HepG2 (cell line): ENCODE data around the gene CDC40. TPM values are rescaled to one million over a fixed set of nuclear protein-coding genes. Genes with fewer than 3 reads are reported as not detected.

Experiments used
- ATAC-seq: fragments of 200-7000 bp; cut with Tn5 transposase; 3 replicates; pipeline ENCODE4 v1.9.1; 2020; ENCODE audit warnings: mild to moderate bottlenecking, moderate library complexity
- BruUV-seq: library from RNA; stranded (reverse); fragments of 400-500 nt; replicated peaks from 2 replicates; lab custom pipeline; 2021; lab: Mats Ljungman, UMichigan
- CTCF ChIA-PET: fragments of 300-600 bp; formaldehyde crosslinking; extraction: SDS; loops from one replicate; lab custom pipeline; 2021; ENCODE audit warnings: low total read pairs, inconsistent platforms, low intra/inter-chr PET ratio; lab: Yijun Ruan, JAX
- POLR2A ChIA-PET: fragments of 350-600 bp; sonication (Branson Sonifier 250); formaldehyde crosslinking; loops from one replicate; lab custom pipeline; 2020; ENCODE audit warnings: antibody characterized with exemption, inconsistent platforms; lab: Yijun Ruan, JAX
- DNase-seq: peaks from one replicate; pipeline ENCODE4 v3.0.0-alpha.2; 2015; ENCODE audit warnings: low spot score
- FAIRE-seq: peaks from 3 replicates; lab custom pipeline; 2011; peaks lifted over from hg19 to GRCh38; lab: Jason Lieb, UNC
- H2AFZ ChIP-seq: one replicate; pipeline ENCODE4 v1.6.1; 2011; ENCODE audit warnings: low read length, inconsistent platforms
- H3K27ac ChIP-seq: fragments of 300-600 bp; 3 replicates; pipeline ENCODE4 v1.8.0; 2011; ENCODE audit warnings: mixed run types, mild to moderate bottlenecking, mixed read lengths, low read length, inconsistent platforms; ENCODE audit not compliant: insufficient read depth; ENCODE audit errors: extremely low read length
- H3K27me3 ChIP-seq, 2 experiments: fragments of 200-600 bp in 1 of 2; 2 replicates in 1 of 2; 3 replicates in 1 of 2; pipeline versions ENCODE4 v1.6.0 to v1.8.0; 2011; ENCODE audit warnings: low read length in 2 of 2, mild to moderate bottlenecking in 2 of 2, moderate library complexity in 2 of 2, inconsistent platforms in 1 of 2; ENCODE audit not compliant: insufficient read depth in 2 of 2, control insufficient read depth in 1 of 2
- H3K36me3 ChIP-seq, 2 experiments: fragments of 200-600 bp in 1 of 2; replicated peaks in 1 of 2; 2 replicates in 1 of 2; 3 replicates in 1 of 2; pipeline versions ENCODE4 v1.5.1 to v1.8.0; 2011; ENCODE audit warnings: low read length in 2 of 2, inconsistent platforms in 1 of 2; ENCODE audit not compliant: insufficient read depth in 2 of 2, control insufficient read depth in 1 of 2
- H3K4me1 ChIP-seq: 2 replicates; pipeline ENCODE4 v1.5.1; 2012; ENCODE audit warnings: low read length, inconsistent platforms; ENCODE audit not compliant: insufficient read depth
- H3K4me2 ChIP-seq: 2 replicates; pipeline ENCODE4 v1.6.0; 2011; ENCODE audit warnings: low read depth, low read length, inconsistent platforms
- H3K4me3 ChIP-seq, 3 experiments: fragments of 200-600 bp in 1 of 3; sonication (generic), shearing (Covaris generic) in 1 of 3; replicated peaks in 1 of 3; 2 replicates each; pipeline ENCODE4 v1.5.1; 2011 to 2016; ENCODE audit warnings: low read length in 3 of 3, inconsistent platforms in 2 of 3, low read depth in 2 of 3, mild to moderate bottlenecking in 2 of 3, control low read depth in 1 of 3, mixed read lengths in 1 of 3; ENCODE audit not compliant: insufficient read depth in 1 of 3
- H3K79me2 ChIP-seq: one replicate; pipeline ENCODE4 v1.6.1; 2011; ENCODE audit warnings: low read length, inconsistent platforms; ENCODE audit not compliant: insufficient read depth
- H3K9ac ChIP-seq: 2 replicates; pipeline ENCODE4 v1.6.0; 2011; ENCODE audit warnings: mild to moderate bottlenecking, low read depth, low read length, inconsistent platforms; ENCODE audit not compliant: insufficient read depth
- H3K9me3 ChIP-seq: 2 replicates; pipeline ENCODE4 v1.5.1; 2012; ENCODE audit warnings: mild to moderate bottlenecking, low read length
- H4K20me1 ChIP-seq: 2 replicates; pipeline ENCODE4 v1.6.0; 2011; ENCODE audit warnings: inconsistent platforms, mild to moderate bottlenecking, low read length, moderate library complexity; ENCODE audit not compliant: insufficient read depth
- AGO1 ChIP-seq: fragments of 200-400 bp; formaldehyde crosslinking; IDR thresholded peaks from 2 replicates; pipeline ENCODE4 v1.6.1; 2017; ENCODE audit warnings: mild to moderate bottlenecking, low read depth, low read length, moderate library complexity; ENCODE audit not compliant: poor library complexity, severe bottlenecking
- FOSL1 ChIP-seq: sonication (generic); formaldehyde crosslinking; IDR thresholded peaks from 2 replicates; pipeline ENCODE4 v1.9.0; 2021; ENCODE audit warnings: missing genetic modification reagents, borderline replicate concordance
- FOXP1 ChIP-seq, 2 experiments: fragments of 450-650 bp in 1 of 2; IDR thresholded peaks; 2 replicates each; pipeline ENCODE4 v1.6.1; 2017 to 2018; ENCODE audit warnings: antibody characterized with exemption in 1 of 2
- HMG20B ChIP-seq: conservative IDR thresholded peaks from 2 replicates; pipeline ENCODE4 v1.6.1; 2016; ENCODE audit warnings: missing genetic modification reagents, missing compliant biosample characterization
- MEF2D ChIP-seq: sonication (generic); formaldehyde crosslinking; IDR thresholded peaks from 2 replicates; pipeline ENCODE4 v1.5.1; 2020; ENCODE audit warnings: mild to moderate bottlenecking, missing genetic modification reagents
- MTA3 ChIP-seq: sonication (generic); formaldehyde crosslinking; IDR thresholded peaks from 2 replicates; pipeline ENCODE4 v1.4.0; 2020; ENCODE audit warnings: missing genetic modification reagents
- NBN ChIP-seq: fragments of 450-650 bp; conservative IDR thresholded peaks from 2 replicates; pipeline ENCODE4 v1.6.1; 2017
- NFE2L1 ChIP-seq: sonication (generic); formaldehyde crosslinking; IDR thresholded peaks from 2 replicates; pipeline ENCODE4 v1.4.0; 2020; ENCODE audit warnings: missing genetic modification reagents, mild to moderate bottlenecking, borderline replicate concordance
- RBM22 ChIP-seq: fragments of 200-400 bp; formaldehyde crosslinking; optimal IDR thresholded peaks from 2 replicates; pipeline ENCODE3; 2017; ENCODE audit warnings: mild to moderate bottlenecking, low read length, moderate library complexity
- RXRA ChIP-seq: sonication (generic); formaldehyde crosslinking; IDR thresholded peaks from 2 replicates; pipeline ENCODE4 v1.5.1; 2020; ENCODE audit warnings: missing genetic modification reagents
- TBL1XR1 ChIP-seq: fragments of 150-350 bp; IDR thresholded peaks from 2 replicates; pipeline ENCODE4 v1.6.1; 2014; ENCODE audit warnings: borderline replicate concordance, low read length; ENCODE audit not compliant: partially characterized antibody
- ZNF296 ChIP-seq: sonication (generic); formaldehyde crosslinking; conservative IDR thresholded peaks from 2 replicates; pipeline ENCODE4 v1.5.0; 2020; ENCODE audit warnings: mild to moderate bottlenecking, missing genetic modification reagents
- ZNF317 ChIP-seq: sonication (generic); formaldehyde crosslinking; IDR thresholded peaks from 2 replicates; pipeline ENCODE4 v1.5.0; 2020; ENCODE audit warnings: mild to moderate bottlenecking, missing genetic modification reagents
- ZNF331 ChIP-seq: sonication (generic); formaldehyde crosslinking; IDR thresholded peaks from 2 replicates; pipeline ENCODE4 v1.4.0; 2020; ENCODE audit warnings: missing genetic modification reagents
- ZNF496 ChIP-seq: sonication (generic); formaldehyde crosslinking; IDR thresholded peaks from 2 replicates; pipeline ENCODE4 v1.8.1; 2023; ENCODE audit warnings: mild to moderate bottlenecking, moderate library complexity, missing genetic modification reagents; ENCODE audit not compliant: insufficient replicate concordance
- ZNF83 ChIP-seq: sonication (generic); formaldehyde crosslinking; IDR thresholded peaks from 2 replicates; pipeline ENCODE4 v1.4.0; 2020; ENCODE audit warnings: missing genetic modification reagents, mild to moderate bottlenecking, borderline replicate concordance
- ZNF841 ChIP-seq: sonication (generic); formaldehyde crosslinking; IDR thresholded peaks from 2 replicates; pipeline ENCODE4 v1.8.1; 2023; ENCODE audit warnings: missing genetic modification reagents, borderline replicate concordance
- WGBS: methylation state at CpG from one replicate; pipeline ENCODE4 v1.1.6; 2017; ENCODE audit warnings: low lambda C conversion rate; 5-methylcytosine and 5-hydroxymethylcytosine counted together
- in situ Hi-C: cut with HindIII; loops from 2 replicates; pipeline ENCODE4 v1.10.0; 2017; ENCODE audit warnings: low pct_unique_long_range_greater_than_20kb; ENCODE audit not compliant: extremely low pct_ligation_motif_present
- intact Hi-C: fragments of 100-400 bp; cut with micrococcal nuclease; formaldehyde crosslinking; loops from one replicate; pipeline ENCODE4 v1.10.0; 2022; ENCODE audit not compliant: unreplicated experiment
- polyA plus RNA-seq, 8 experiments: library from polyadenylated mRNA; depleted of rRNA in 3 of 8; stranded (reverse) in 7 of 8; unstranded in 1 of 8; fragments of >200 nt; fragmentation: Illumina TruSeq in 4 of 8; extraction: Trizol in 4 of 8; gene quantifications; 2 replicates each; pipeline versions ENCODE4 v1.2.1 to v1.2.3, GENCODE V29; 2011 to 2016; ENCODE audit warnings: low read depth in 4 of 8, missing spikeins in 1 of 8, mixed read lengths in 1 of 8; ENCODE audit not compliant: insufficient read depth in 1 of 8
- total RNA-seq, 5 experiments: library from RNA; depleted of rRNA; stranded (reverse); fragments of >200 nt; fragmentation: Illumina TruSeq; extraction: Trizol; gene quantifications; 2 replicates each; pipeline ENCODE4 v1.2.3, GENCODE V29; 2016; ENCODE audit warnings: low read depth in 1 of 5
- TF ChIP-seq, protein P1 (sequence below): sonication (generic); formaldehyde crosslinking; IDR thresholded peaks from 2 replicates; pipeline ENCODE4 v1.9.0; 2022; ENCODE audit warnings: missing genetic modification reagents, mild to moderate bottlenecking, borderline replicate concordance
- TF ChIP-seq, protein P2 (sequence below): sonication (generic); formaldehyde crosslinking; IDR thresholded peaks from 2 replicates; pipeline ENCODE4 v1.5.0; 2020; ENCODE audit warnings: mild to moderate bottlenecking, missing genetic modification reagents

Gene CDC40
- total and polyA plus RNA-seq, 2 of the 13 experiments (the other 11 are each of a cell fraction or from before 2014, with no cell fraction given): 11.4 to 21.5 TPM

DNA sequence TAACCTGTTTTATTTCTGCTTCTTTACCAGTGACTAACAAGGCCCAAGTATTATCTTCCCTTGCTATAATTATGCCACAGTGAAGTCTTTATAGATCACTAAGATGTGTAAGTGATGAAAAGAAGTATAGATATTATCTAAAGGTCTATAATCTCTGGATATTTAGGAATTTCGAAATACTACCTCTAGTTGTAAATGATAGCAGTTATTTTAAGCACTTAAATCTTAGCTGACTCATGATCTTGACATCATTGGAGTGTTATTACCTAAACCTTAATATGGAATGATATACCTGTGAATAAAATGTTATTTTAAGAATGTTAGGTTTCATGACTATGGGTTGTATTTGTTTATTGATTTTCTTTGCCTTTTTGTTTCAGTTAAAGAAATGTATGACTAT is 31.5 kb downstream of the CDC40 start (continued):
- TF ChIP-seq, protein P1, sequence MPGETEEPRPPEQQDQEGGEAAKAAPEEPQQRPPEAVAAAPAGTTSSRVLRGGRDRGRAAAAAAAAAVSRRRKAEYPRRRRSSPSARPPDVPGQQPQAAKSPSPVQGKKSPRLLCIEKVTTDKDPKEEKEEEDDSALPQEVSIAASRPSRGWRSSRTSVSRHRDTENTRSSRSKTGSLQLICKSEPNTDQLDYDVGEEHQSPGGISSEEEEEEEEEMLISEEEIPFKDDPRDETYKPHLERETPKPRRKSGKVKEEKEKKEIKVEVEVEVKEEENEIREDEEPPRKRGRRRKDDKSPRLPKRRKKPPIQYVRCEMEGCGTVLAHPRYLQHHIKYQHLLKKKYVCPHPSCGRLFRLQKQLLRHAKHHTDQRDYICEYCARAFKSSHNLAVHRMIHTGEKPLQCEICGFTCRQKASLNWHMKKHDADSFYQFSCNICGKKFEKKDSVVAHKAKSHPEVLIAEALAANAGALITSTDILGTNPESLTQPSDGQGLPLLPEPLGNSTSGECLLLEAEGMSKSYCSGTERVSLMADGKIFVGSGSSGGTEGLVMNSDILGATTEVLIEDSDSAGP (CRISPR knock-in tag): no peak
- no peak for TF ChIP-seq AGO1
- TF ChIP-seq ZNF83 (CRISPR knock-in tag): no peak
- TF ChIP-seq, protein P2, sequence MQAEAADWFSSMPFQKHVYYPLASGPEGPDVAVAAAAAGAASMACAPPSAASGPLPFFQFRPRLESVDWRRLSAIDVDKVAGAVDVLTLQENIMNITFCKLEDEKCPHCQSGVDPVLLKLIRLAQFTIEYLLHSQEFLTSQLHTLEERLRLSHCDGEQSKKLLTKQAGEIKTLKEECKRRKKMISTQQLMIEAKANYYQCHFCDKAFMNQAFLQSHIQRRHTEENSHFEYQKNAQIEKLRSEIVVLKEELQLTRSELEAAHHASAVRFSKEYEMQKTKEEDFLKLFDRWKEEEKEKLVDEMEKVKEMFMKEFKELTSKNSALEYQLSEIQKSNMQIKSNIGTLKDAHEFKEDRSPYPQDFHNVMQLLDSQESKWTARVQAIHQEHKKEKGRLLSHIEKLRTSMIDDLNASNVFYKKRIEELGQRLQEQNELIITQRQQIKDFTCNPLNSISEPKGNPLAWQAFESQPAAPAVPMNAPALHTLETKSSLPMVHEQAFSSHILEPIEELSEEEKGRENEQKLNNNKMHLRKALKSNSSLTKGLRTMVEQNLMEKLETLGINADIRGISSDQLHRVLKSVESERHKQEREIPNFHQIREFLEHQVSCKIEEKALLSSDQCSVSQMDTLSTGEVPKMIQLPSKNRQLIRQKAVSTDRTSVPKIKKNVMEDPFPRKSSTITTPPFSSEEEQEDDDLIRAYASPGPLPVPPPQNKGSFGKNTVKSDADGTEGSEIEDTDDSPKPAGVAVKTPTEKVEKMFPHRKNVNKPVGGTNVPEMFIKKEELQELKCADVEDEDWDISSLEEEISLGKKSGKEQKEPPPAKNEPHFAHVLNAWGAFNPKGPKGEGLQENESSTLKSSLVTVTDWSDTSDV (CRISPR knock-in tag): no peak
- no peak for TF ChIP-seq HMG20B
- TF ChIP-seq ZNF496: no peak
- no peak for TF ChIP-seq NFE2L1 (CRISPR knock-in tag)
- no peak for TF ChIP-seq FOXP1 (IDR thresholded peaks at IDR 0.05)
- TF ChIP-seq FOXP1 (CRISPR knock-in tag; IDR thresholded peaks at IDR 0.05): no peak

DNA sequence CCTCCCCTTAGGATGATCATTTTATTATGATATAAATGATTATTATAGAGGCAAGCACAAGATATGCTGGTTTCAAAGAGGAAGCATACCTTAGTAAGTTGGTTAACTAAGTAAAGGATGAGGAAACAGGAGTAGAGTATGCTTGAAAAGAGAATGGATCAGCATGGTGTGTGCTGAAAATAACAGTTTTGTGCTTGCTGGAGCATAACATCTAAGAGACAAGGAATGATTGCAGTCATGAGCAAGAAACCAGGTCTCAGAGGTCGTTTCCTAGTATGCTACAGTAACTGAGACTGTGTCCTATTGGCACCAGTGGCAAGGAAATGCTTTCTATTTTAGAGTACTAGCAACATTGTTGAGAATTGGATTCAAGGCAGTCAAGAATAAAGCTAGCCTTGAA is 34.1 kb downstream of the CDC40 start:
- no peaks in the 10 kb centered on the region for H3K27me3 ChIP-seq
- POLR2A ChIA-PET: no interaction called here
- intact Hi-C loops: no loop called here
- H3K9ac ChIP-seq: no peak overlapping the region
- no peak overlapping the region for H3K4me2 ChIP-seq
- TF ChIP-seq ZNF296 (no peak), RXRA (CRISPR knock-in tag) (no peak), ZNF331 (CRISPR knock-in tag) (no peak), FOSL1 (no peak), NBN (no peak), TBL1XR1 (no peak), MEF2D (CRISPR knock-in tag) (no peak), MTA3 (CRISPR knock-in tag) (no peak), RBM22 (no peak), ZNF841 (CRISPR knock-in tag) (no peak), ZNF317 (no peak)
- TF ChIP-seq, all 625 proteins: peak for 0
- in situ Hi-C loops: no loop called here
- CTCF ChIA-PET: no interaction called here
- H3K9me3 ChIP-seq: no peaks in the 10 kb centered on the region
- no peak for DNase-seq
- no peak for ATAC-seq
- peaks cover 11 to 63% of the 10 kb centered on the region in 2 experiments for H3K36me3 ChIP-seq
- no peak overlapping the region for H2AFZ ChIP-seq
- no peaks in the 10 kb centered on the region for H3K79me2 ChIP-seq
- FAIRE-seq: no peak
- no peaks in the 10 kb centered on the region for H3K4me1 ChIP-seq
- BruUV-seq: no TSS peak
- no peak overlapping the region for H3K27ac ChIP-seq
- H4K20me1 ChIP-seq: no peaks in the 10 kb centered on the region; the same call in 1 of the 2 replicates
- WGBS: 100% methylated on average over 1 of the region's 1 CpG
- H3K4me3 ChIP-seq: no peak overlapping the region
